ENCODE data around the gene MRPS18A.
"Not testable (repeated sequence)": the region's sequence is repeated elsewhere in the genome, so short reads cannot be mapped to it uniquely, and the experiment has no call there.

Gene MRPS18A

GRCh38 chr6:43639984-43640800, 47.4 kb downstream of the MRPS18A start:
- no peak for DNase-seq (ENCODE audit: low read depth in 4 of 4, low spot score in 1 of 4)

GRCh38 chr6:43636308-43636659, 51.3 kb downstream of the MRPS18A start:
- DNase-seq (ENCODE audit: low read depth in 4 of 4, low spot score in 1 of 4): no peak

DNA sequence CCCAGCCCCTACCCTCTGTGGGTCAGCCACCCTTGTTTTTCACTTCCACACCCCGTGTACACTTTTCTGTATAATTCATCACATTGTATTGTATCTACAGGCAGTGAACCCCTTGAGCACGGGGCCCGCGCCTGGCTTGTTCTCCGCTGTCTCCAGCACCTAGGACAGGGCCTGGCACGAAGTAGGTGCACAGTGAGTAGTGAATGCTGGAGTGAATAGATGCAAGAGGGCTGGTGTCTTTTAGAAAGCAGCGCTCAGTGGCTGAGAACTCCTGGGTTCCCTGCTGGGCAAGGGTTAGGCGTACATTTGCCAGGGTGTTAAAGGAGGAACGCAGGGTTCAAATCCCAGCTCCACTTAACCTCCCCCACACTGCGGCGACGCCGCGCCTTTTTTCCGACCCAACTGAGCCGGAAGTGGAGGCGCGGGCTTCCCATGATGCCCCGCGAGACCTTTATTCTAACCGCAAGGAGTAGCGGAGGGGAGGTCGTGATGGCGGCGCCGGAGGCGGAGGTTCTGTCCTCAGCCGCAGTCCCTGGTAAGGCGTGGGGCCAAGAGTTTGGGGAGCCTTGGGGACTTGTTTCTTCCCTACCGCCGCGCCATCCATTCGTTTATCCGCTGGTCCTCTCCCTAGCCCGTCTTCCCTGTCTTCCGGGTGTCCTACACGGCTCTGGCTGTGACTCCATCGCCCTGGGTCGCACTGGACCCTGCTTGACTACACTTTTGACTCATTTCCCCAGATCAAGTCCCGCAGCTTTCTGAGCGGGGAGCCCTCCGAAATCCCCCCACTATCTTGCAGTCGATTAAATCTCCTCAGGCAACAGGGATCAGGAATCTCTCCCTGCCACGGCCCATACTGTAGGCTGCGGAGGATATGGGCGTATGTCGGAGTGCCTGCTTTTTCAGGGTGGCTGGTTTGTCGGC, 51.9 kb downstream of the MRPS18A start, which contains the start of gene MAD2L1BP:
TSS of gene MAD2L1BP (plus strand) at position 454 of the 921 bp plus-strand sequence. CDS start at position 490, 36 bp downstream.
- DNase-seq (ENCODE audit: low read depth in 4 of 4, low spot score in 1 of 4): peak; percentile 66 to 80 (median 76)

- no peak for DNase-seq (ENCODE audit: low read depth in 4 of 4, low spot score in 1 of 4)
Observed at GRCh38 chr6:43634702-43635303, 52.8 kb downstream of the MRPS18A start.

DNA sequence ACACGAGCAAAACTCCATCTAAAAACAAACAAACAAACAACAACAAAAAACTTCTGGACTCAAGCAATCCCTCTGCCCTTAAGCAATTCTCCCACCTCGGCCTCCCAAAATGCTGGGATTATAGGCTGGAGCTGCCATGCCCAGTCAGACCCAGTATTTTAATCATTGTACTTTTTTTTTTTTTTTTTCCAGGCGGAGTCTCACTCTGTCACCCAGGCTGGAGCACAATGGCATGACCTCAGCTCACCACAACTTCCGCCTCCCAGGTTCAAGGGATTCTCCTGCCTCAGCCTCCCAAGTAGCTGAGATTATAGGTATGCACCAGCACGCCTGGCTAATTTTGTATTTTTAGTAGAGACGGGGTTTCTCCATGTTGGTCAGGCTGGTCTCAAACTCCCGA, 54.6 kb downstream of the MRPS18A start:
- DNase-seq (ENCODE audit: low read depth in 4 of 4, low spot score in 1 of 4): not testable (repeated sequence)

- no peak for DNase-seq (ENCODE audit: low read depth in 4 of 4, low spot score in 1 of 4)
Observed at GRCh38 chr6:43630980-43631619, 56.5 kb downstream of the MRPS18A start.

DNA sequence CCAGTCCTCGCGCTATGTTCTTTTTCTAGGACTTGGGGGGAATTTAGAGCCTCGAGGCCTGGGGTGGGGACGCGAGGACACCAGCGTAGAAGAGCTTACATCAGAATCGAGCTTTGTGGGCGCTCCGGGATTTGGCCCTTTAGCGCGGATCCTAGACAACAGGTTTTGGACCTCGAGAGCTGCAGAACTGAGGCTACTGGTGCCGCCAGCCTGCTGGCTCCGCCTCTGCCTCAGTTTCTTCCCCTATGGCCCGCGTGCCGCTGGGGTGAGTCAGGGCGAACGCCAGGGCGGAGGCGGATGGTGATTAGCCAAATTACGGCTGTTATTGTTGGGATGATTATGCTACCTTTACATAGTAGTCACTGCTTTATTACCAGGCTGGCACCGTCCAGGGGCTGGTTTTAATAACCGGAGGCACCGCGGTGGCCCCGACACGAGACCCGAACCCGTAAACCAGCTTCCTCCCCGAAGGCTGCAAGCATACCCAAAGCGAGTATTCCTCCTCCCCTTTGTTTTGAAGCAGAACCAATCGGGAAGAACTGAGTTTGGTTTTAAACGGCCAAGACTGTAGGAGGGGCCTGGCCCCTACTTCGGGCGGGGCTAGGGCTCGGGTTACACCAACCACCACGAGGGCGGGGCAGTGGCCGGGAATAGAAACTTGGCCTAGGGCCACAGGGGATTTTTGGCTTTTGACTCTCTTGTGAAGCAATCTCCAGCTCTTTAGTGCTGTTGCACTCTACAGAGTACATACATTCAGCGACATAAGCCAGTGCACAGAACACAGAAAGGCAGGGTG, 57.9 kb downstream of the MRPS18A start:
- DNase-seq (ENCODE audit: low read depth in 4 of 4, low spot score in 1 of 4): peak; percentile 61 to 88 (median 72)

DNA sequence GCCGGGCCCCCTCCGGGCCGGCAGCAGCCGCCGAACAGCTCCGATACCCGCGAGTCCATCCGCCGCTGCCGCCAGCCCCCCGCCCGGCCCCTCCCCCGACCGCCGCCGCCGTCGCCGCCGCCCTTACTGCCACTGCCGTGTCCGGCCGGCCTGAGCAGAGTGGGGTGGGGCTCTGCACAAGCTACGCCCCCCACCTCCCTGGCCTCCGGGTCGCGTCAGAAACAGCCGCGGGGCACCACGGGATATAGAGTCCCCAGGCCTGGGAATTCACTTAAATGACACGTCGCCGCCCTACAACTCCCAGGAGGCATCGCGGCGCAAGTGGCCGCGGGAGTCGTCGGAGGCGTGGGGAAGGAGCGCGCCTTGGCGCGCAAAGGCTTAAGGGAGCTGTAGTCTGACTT, 58.5 kb downstream of the MRPS18A start, which contains the start of gene GTPBP2:
TSS of gene GTPBP2 (minus strand) at position 161 of the 401 bp plus-strand sequence. CDS start at position 59, 102 bp downstream.
- DNase-seq (ENCODE audit: low read depth in 4 of 4, low spot score in 1 of 4): peak; percentile 82 to 97 (median 94)

GRCh38 chr6:43628393-43629103, 59.0 kb downstream of the MRPS18A start:
- DNase-seq (ENCODE audit: low read depth in 4 of 4, low spot score in 1 of 4): peak in 1 of 4 experiments; percentile 30

DNA sequence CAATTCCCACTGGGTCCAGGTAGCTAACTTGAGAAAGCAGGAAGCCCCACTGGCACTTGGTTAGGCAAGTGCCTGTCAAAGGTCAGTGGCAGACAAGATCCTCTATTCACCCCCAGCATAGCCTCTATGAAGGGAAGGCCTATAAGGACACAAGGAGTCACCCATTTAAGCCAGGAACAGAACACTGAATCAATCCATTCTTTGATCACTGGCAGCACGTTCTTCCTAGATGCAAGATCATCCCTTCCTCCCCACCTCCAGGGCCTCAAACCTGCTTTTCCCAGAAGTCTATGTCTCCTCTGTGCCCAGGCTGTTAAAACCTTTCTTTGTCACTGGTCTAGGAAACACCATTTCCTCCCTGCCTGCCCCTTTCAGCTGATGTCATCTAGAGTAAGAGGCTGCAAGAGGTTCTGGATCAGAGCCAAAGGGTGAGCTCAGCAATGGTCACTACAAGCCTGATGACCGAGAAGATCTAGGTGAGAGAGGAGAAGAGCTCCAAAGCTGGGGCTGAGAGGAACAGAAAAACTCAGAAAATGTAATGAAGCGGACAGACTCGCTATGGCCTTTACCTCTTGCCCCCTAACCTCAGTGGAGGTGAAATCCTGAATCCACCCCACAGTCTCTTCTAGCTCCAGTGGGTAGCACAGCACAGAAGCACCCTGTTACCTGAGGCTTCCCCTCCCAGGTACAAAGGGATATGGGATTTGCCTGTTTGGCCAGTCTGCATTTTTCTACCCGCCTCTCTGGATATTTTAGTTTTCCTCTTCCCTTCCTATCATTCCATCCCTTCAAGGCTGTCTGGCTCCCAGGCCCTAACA, 60.4 kb downstream of the MRPS18A start:
- no peak for DNase-seq (ENCODE audit: low read depth in 4 of 4, low spot score in 1 of 4)

DNA sequence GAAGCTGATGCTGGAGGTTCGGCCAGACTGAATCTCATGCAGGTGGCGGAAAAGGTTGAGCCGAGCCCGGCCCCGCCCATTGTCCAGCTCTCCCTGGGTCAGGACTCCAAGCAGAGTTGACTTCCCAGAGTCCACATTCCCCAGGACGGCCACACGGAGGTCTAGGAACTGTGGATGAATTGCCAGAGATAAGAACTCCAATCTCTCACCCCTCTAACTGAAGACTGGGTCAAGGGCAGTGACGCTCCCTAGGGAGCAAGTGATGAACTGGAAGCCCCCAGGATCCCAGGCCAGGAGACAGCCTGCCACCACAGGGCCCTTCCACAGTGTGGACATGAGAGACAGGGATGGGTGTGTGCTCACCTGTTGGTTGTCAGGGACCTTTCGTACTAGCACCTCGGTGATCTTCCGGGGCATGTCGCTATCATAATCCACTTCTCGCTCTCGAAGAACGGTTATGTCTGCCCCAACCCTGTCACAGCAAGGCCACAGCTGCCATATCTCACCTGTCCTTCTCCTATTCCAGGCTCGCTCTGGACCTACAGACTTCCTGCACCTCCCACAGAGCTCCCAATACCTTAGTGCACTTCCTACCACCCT, 62.1 kb downstream of the MRPS18A start:
- no peak for DNase-seq (ENCODE audit: low read depth in 4 of 4, low spot score in 1 of 4)

DNA sequence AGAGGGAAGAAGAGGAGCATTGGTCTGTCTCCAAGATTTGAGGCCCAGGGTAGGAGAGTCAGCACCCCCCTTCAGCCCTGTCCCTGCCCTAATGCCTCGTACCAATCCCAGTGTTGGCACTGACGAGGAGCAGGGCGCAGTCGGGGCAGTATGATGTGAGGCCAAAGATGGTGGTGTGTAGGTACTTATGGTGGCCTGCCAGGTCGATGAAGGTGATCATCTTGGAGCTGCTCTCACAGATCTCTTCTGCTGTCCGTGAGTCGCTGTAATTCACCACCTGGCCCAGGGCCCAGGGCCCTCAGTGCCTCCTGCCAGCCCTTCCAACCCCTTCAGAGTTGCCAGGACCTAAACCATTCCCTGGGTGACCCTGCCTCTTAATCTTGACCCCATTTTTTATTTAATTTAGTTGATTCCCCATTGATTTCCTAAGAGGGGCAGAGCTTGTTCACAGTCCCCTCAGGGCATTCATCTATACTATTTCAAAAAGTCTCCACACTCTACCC, 62.8 kb downstream of the MRPS18A start:
- DNase-seq (ENCODE audit: low read depth in 4 of 4, low spot score in 1 of 4): no peak

DNA sequence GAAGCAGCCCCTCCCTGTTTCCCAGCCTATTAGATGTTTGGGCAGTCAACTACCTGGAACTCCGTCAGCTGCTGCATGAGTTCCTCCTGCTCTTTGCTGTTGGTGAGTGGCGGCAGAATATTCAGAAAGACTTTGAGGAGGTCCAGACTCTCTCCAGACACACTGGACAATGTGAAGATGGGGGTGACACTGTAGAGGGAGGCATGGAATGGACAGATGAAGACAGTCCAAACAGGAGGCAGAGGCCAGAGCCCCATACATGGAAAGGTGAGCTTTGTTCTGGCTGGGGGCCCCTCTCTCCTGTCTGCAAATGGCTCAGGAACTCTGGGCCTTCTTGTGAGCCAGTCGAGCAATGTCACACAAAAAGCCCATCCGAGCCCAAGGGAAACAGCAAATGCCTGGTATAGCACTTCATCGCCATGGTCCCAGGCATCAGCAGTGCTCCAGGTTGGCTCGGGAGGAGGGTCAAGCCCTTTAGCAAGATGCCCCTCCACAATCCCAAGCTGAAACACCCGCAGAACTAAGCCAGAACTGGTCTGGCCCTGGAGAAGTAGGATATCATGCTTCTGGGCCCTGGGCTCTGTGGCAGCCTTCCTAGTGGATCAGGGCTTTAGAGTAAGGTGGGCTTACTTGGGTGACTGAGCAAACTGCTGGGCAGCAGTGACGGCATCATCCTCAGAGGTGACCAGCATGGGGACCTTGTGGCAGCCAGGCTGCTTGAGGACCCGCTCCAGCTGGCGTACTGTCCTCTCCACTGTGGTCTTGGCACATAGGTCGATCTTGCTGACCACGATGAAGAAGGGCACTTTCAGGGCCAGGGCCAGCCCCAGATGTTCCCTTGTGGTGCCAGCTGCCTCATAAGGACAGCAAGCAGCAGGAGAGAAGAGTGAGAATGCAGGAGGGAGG, 63.5 kb downstream of the MRPS18A start:
- DNase-seq (ENCODE audit: low read depth in 4 of 4, low spot score in 1 of 4): no peak

GRCh38 chr6:43622541-43622940, 65.0 kb downstream of the MRPS18A start:
- no peak for DNase-seq (ENCODE audit: low read depth in 4 of 4, low spot score in 1 of 4)

GRCh38 chr6:43621836-43622180, 65.8 kb downstream of the MRPS18A start:
- DNase-seq (ENCODE audit: low read depth in 4 of 4, low spot score in 1 of 4): no peak

All from stimulated activated CD4-positive, alpha-beta T cell treated with anti-CD3 and anti-CD28 coated beads, Interleukin-1b, Interleukin-23, amount 100 ng/mL, for 24 hours (primary cell).